NCI-H2227 (cell line): Measurements from ENCODE around the gene NCLN.
"Not testable (repeated sequence)": the region's sequence is repeated elsewhere in the genome, so short reads cannot be mapped to it uniquely, and the experiment has no call there.

Experiments
- DNase-seq: peaks from one replicate; lab custom pipeline; 2025; ENCODE audit not compliant: unreplicated experiment; lab: John Stamatoyannopoulos, UW

Gene NCLN

DNA sequence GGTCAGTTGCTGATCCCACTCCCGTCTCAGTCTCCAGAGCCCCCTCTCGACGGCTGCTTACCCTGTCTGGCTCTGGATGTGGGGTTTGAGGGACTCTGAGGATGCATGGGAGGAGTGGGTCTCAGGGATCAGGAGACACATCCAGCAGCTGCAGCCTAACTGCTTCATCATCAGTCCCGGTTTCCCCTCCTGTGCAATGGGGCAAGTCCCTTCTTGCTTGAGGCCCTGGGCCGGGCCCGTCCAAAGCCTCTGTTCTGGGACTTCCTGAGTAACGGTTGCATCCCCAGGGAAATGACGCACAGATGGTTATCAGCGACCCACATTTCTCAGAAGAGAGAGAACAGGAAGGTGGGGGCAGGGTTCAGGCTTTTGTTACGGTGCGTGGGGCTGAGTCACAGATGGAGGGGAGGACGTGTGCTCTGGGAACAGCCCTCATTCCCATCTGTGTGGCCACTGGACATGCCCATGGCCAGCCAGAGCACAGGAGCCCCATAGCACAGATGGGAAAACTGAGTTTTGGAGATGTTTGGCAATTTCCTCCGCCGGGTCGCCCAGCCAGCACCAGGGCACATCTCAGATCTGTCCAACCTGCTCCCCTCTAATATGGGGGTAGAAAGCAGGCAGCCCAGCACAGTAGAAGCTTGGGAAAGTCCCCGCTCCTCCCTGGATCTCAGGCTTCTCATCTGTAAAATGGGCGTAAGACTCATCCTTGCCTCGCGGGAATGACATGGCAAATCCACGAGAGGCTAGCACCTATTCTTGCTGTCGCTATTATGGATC, 30.6 kb upstream of the NCLN start:
- no peak for DNase-seq

DNA sequence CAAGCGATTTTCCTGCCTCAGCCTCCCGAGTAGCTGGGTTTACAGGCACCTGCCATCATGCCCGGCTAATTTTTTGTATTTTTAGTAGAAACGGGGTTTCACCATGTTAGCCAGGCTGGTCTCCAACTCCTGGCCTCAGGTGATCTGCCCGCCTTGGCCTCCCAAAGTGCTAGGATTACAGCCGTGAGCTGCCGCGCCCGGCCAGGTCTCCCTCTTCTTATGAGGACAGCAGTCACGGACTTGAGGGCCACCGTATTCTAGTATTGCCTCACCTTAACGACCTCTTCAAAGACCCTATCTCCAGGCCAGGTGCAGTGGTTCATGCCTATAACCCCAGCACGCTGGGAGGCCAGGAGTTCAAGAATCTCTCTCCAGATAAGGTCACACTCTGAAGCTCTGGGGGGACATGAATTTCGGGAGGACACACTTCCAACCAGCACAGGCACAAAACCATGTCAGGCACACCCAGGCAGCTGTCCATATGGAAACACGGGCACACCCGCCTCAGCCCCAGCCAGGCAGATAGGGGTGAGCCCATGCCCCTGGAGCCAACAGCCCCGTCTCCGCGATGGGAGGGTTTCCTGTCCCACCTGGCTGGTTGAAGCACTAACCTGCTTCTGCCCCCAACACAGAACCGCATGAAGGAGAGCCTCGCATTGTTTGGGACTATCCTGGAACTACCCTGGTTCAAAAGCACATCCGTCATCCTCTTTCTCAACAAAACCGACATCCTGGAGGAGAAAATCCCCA, 28.5 kb upstream of the NCLN start:
- no peak for DNase-seq

DNA sequence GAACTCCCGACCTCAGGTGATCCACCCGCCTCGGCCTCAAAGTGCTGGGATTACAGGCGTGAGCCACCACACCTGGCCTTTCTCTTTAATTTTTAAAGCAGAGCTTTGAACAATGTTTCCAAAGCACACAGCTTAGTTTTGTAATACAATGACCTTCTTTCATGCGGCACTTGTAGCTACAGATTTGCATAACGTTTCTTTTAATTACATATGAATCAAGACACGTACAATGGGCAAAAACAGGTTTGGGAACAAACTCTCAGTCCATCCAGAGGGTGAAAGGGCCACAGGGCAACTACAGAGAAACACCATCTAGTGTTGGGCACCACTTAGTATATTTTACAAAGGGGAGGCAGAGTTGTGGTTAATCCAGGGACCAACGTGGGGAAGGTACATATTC, 26.2 kb upstream of the NCLN start:
- no peak for DNase-seq

DNA sequence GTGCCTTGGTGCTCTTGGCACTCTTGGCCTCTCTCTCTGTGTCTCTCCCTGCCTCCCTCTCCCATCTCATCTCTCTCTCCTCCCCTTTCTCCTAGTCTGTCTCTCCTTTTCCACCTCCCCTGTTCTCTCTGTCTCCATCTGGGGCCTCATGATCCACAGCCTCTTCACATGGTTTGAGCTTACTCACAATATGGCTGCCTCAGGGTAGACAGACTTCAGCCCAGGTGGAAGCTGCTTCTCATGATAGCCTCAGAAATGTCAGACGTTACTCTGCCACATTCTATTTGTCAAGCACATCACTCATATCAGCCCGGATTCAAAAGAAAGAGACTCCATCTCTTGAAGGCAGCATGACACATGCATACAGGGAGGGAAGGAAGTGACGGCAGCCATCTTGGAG, 25.5 kb upstream of the NCLN start:
- no peak for DNase-seq

DNA sequence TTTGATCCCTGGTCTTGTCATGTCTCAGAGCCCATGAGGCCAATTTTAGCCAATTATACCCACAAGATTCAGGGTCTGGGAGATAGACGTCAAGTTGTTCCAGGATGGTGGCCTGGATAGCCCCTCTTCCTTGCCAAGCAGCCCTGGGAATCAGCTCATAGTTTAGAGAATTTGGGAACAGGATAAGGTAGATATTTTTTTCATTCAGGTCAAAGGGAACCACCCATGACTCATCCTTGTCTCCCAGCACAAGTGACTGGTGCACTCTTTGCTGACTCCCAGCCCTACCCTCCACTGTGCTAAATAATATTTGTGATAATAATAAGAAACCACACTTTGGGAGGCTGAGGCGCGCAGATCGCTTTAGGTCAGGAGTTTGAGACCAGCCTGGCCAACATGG, 24.3 kb upstream of the NCLN start:
- DNase-seq = no peak

DNA sequence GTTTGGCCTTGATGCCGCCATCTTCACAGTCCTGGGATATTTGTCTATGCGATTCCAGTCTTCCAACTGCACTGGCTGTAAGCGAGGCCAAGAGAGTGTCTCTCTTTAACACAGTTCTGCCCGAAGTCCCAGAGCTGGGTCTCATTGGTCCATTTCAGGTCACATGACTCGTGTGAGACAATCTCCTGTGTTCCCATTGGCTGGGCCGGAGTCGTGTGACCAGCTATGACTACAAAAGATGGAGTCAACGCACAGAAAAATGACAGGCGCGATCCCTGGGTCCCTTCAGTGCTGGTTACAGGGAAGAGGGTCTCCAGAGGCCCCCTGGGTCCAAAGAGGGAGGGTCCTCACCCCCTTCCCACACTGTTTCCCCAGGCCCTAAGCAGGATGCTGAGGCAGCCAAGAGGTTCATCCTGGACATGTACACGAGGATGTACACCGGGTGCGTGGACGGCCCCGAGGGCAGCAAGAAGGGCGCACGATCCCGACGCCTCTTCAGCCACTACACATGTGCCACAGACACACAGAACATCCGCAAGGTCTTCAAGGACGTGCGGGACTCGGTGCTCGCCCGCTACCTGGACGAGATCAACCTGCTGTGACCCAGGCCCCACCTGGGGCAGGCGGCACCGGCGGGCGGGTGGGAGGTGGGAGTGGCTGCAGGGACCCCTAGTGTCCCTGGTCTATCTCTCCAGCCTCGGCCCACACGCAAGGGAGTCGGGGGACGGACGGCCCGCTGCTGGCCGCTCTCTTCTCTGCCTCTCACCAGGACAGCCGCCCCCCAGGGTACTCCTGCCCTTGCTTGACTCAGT, 23.1 kb upstream of the NCLN start:
- peak; percentile 46 for DNase-seq

DNA sequence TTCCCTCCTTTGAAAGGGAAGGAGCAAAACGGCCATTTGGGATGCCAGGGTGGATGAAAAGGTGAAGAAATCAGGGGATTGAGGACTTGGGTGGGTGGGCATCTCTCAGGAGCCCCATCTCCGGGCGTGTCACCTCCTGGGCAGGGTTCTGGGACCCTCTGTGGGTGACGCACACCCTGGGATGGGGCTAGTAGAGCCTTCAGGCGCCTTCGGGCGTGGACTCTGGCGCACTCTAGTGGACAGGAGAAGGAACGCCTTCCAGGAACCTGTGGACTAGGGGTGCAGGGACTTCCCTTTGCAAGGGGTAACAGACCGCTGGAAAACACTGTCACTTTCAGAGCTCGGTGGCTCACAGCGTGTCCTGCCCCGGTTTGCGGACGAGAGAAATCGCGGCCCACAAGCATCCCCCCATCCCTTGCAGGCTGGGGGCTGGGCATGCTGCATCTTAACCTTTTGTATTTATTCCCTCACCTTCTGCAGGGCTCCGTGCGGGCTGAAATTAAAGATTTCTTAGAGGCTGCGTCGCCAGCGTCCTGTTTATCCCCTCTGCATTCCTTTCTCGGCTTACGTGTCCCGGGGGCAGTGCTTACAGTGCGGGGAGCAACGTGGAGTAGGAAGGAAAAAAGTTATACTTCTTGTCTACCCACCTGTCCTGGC, 22.4 kb upstream of the NCLN start:
- peak; percentile 79 for DNase-seq

DNA sequence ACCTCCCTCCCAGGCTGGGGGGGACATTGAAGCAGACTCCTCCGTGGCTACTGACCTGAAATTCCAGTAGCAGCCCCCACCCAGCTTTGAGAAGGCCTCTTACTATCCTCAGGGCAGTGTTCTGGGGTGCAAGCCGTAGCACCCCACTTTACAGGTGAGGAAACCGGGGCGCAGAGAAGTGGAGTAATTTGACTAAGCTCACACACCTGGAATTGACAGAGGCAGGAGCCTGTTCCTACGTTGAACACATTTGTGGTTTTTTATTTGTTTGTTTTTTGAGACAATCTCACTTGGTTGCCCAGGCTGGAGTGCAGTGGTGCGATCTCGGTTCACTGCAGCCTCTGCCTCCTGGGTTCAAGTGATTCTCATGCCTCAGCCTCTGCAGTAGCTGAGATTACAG, 21.8 kb upstream of the NCLN start:
- DNase-seq = no peak

DNA sequence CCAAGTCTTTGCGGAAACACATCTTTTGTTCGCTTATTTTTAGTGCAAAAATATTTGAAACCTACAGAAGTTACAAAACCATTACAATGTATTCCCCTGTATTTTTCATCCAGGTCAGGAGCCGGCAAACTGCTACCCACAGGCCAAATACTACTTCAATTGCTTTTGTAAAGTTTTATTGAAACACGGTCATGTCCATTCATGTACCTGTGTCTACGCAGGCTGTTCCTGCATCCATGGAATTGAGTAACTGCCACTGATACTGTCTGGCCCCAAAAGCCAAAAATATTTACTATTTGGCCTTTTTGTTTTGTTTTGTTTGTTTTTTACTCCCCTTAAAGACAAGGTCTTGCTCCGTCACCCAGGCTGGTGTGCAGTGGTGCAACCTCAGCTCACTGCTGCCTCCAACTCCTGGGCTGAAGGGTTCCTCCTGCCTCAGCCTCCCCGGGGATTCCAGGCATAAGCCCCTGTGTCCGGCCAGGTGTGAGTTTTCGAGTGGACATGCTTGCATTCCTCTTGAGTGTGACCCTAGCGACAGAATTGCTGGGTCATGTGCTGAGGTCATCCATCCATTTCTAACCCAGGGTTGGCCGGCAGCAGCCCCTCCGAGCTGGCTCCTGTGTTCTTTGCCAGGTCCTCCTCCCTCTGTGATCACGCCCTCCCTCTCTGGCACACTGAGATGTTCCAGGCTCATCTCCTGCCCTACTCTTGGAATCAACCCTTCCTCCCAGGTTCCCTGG, 18.0 kb upstream of the NCLN start:
- DNase-seq = no peak

DNA sequence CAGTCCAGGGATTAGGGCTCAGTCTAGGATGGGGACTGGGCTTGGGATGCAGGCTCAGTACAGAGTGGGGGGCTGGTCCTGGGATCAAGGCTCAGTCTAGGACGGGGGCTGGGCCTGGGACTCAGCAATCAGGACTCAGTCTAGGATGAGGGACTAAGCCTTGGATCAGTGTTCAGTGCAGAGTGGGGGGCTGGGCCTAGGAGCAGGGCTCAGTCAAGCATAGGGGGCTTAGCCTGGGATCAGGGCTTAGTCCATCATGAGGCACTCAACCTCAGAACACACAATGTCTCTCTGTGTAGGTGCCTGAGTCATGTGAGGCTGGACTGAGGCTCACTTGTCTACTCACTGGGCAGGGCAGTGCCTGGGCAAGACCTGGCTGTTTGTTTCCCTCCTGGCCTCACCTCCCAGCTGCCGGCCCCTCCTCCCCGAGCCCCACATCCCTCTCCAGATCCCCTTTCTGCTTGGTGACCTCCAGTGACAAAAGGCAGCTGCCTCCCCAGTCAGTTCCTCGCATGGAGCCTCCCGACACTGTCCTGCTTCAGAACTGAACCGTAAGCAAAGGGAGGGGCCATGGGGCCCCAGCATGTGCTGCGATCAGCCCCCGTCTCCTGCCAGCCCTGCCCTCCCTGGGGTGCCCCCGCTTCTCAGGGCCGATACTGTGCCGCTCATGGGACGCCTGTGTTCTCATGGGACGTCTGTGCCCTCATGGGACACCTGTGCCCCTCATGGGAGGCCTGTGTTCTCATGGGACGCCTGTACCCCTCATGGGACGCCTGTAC, 13.6 kb upstream of the NCLN start:
- DNase-seq = no peak

DNA sequence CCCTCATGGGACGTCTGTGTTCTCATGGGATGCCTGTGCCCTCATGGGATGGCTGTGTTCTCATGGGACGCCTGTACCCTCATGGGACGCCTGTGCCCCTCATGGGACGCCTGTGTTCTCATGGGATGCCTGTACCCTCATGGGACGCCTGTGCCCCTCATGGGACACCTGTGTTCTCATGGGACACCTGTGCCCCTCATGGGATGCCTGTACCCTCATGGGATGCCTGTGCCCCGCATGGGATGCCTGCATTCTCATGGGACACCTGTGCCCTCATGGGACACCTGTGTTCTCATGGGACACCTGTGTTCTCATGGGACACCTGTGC, 13.1 kb upstream of the NCLN start:
- not testable (repeated sequence) for DNase-seq

DNA sequence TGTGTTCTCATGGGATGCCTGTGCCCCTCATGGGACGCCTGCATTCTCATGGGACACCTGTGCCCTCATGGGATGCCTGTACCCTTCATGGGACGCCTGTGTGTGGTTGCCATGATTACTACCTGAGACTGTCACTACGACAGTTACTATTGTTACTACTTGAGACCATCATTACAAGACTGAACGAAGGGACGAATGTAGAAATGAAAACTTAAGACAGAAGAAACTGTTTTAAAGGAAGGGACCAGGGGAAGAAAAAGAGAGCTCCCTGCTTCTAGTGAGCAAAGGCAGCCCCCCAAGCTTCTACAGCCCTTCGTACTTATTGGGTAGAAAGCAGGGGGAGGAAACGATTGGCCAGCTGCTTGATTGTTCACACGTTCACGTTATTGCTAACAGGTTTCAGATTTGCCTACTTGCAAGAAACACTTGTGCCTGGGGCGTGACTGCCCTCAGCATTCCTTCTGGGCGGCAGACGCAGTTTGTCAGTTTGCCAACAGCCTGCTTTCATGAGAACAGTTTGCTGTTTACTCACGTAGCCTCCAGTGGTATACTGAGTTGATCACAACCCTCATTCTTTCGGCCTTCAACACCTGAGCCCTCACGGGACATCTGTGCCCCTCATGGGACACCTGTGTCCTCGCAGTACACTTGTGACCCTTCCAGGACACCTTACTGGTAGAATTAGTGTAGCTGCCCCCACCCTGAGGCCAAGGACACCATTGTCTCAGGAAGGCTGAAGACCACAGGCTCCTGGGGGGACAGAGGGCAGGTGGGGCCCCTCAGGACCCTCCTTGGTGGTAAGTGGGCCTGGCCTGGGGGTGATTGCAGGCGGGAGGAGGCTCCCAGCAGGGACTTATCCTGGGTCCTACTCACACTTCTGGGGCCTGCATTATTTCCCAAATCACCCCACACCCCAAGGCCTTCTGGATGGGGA, 9.7 kb upstream of the NCLN start:
- DNase-seq = peak; percentile 11

DNA sequence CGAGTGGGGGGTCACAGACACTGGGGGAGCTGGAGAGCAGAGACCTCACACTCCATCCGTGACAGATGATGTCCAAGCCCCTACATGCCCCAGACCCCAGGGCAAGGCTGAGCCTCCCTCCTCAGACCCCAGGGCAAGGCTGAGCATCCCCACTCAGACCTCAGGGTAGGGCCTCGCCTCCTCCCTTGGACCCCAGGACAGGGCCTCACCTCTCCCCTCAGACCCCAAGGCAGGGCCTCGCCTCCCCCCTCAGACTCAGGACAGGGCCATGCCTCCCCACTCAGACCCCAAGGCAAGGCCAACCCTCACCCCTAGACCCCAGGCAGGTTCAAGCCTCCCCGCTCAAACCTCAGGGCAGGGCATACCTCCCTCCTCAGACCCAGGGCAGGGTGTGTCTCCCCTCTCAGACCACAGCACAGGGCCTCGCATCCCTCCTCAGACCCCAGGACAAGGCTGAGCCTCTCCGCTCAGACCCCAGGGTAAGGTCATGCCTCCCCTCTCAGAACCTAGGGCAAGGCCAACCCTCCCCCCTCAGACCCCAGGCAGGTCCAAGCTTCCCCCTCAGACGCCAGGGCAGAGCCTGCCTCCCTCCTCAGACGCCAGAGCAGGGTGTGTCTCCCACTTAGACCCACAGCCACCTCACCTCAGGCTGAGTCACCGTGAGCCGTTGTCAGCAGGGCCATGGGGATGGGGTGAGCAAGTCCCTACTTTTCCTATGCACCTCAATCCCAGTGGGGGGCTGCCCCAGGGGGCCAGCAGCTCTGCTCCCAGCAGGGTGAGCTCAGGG, 8.8 kb upstream of the NCLN start:
- DNase-seq = no peak

DNA sequence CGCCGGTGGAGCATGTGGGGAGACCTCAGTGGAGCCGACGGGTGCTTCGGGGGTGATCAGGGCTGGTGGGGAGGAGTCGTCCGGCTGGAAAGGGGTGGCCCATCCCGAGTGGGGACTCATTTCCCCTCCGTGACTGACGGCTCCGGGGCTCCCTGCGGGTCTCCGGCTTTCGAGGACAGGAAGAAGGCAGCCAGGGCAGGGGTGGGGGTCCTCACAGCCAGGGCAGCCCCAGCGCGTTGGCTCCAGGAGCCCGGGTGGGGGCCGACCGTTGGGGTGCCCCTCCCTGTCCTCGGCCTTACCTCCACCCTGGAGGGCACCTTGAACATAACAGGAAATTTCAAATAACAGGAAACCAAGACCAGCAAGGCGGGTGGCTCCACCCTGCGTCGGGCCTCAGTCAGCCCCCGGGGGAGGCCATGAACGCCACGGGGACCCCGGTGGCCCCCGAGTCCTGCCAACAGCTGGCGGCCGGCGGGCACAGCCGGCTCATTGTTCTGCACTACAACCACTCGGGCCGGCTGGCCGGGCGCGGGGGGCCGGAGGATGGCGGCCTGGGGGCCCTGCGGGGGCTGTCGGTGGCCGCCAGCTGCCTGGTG, 7.3 kb upstream of the NCLN start, which contains the start of gene S1PR4:
Gene S1PR4 (plus strand): TSS at position 393 of the 596 bp plus-strand sequence. CDS start 24 bp downstream, at position 417.
- no peak for DNase-seq

DNA sequence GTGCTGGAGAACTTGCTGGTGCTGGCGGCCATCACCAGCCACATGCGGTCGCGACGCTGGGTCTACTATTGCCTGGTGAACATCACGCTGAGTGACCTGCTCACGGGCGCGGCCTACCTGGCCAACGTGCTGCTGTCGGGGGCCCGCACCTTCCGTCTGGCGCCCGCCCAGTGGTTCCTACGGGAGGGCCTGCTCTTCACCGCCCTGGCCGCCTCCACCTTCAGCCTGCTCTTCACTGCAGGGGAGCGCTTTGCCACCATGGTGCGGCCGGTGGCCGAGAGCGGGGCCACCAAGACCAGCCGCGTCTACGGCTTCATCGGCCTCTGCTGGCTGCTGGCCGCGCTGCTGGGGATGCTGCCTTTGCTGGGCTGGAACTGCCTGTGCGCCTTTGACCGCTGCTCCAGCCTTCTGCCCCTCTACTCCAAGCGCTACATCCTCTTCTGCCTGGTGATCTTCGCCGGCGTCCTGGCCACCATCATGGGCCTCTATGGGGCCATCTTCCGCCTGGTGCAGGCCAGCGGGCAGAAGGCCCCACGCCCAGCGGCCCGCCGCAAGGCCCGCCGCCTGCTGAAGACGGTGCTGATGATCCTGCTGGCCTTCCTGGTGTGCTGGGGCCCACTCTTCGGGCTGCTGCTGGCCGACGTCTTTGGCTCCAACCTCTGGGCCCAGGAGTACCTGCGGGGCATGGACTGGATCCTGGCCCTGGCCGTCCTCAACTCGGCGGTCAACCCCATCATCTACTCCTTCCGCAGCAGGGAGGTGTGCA, 6.6 kb upstream of the NCLN start:
- no peak for DNase-seq

DNA sequence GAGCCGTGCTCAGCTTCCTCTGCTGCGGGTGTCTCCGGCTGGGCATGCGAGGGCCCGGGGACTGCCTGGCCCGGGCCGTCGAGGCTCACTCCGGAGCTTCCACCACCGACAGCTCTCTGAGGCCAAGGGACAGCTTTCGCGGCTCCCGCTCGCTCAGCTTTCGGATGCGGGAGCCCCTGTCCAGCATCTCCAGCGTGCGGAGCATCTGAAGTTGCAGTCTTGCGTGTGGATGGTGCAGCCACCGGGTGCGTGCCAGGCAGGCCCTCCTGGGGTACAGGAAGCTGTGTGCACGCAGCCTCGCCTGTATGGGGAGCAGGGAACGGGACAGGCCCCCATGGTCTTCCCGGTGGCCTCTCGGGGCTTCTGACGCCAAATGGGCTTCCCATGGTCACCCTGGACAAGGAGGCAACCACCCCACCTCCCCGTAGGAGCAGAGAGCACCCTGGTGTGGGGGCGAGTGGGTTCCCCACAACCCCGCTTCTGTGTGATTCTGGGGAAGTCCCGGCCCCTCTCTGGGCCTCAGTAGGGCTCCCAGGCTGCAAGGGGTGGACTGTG, 5.9 kb upstream of the NCLN start:
- DNase-seq = no peak
